ENCODE data around the gene ADGRV1.

DNA sequence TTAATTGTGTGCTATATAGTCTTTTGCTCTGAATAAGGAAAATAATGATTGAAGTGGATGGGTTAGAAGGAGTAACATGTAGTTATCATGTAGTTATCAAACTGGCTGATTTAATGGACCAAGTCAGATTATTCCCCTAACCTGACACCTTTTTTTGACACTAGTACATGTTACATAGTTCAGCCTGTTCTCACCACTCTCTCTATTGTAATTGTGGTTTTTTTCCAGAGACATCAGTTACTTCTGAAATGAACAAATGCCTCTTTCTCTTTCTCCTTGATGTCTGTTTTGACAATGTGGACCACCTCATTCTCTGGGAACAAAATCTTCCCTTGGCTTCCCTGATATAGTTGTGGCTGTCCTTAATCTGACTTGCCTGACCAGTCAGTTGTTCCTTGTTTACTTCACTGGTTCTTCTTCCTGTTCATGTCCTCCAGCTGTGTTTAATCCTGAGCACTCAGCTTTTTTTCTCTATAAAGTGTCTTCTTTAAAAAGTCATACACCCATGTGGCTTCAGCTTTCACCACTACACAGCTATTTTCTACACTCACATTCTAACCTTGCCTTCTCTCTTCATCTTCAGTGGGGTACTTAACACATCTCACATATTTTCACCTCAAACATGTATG lies 581.1 kb downstream of the ADGRV1 start:
- TF ChIP-seq CTCF (IDR thresholded peaks at IDR 0.05; ENCODE audit: low read depth, low read length) (no peak), POLR2A (IDR thresholded peaks at IDR 0.05; ENCODE audit: extremely low read depth, insufficient read length) (no peak)
- TF ChIP-seq, protein P1, sequence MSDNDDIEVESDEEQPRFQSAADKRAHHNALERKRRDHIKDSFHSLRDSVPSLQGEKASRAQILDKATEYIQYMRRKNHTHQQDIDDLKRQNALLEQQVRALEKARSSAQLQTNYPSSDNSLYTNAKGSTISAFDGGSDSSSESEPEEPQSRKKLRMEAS (IDR thresholded peaks at IDR 0.05; ENCODE audit: low read depth, low read length): no peak

Measured in NB4 (cell line).